Natural killer cell (primary cell): ENCODE measurements around the gene NDUFA13. TPM values are rescaled to one million over a fixed set of nuclear protein-coding genes. Genes with fewer than 3 reads are reported as not detected.

Source experiments
- ATAC-seq, 3 donors: fragments of 150-1000 bp in 2 of 3; fragments of 200-7000 bp in 1 of 3; cut with Tn5 transposase; 1 replicate in 1 of 3; 2 replicates in 2 of 3; pipeline ENCODE4 v1.10.0; 2021; ENCODE audit warnings: mild to moderate bottlenecking in 2 of 3, moderate library complexity in 2 of 3
- DNase-seq, 2 donors: peaks; one replicate each; pipeline versions ENCODE4 v3.0.0 to v3.0.0-alpha.2; 2013 to 2021; ENCODE audit warnings: mixed read lengths in 1 of 2
- H3K27ac ChIP-seq: one replicate; pipeline ENCODE4 v1.5.1; 2013; ENCODE audit warnings: mild to moderate bottlenecking, low read length
- H3K27me3 ChIP-seq: one replicate; pipeline ENCODE4 v1.6.1; 2013; ENCODE audit warnings: low read length; ENCODE audit not compliant: control insufficient read depth, insufficient read depth
- H3K36me3 ChIP-seq: one replicate; pipeline ENCODE4 v1.6.1; 2013; ENCODE audit warnings: low read length; ENCODE audit not compliant: control insufficient read depth, insufficient read depth
- H3K4me1 ChIP-seq: one replicate; pipeline ENCODE4 v1.6.1; 2013; ENCODE audit warnings: low read length; ENCODE audit not compliant: control insufficient read depth, insufficient read depth
- H3K4me3 ChIP-seq: one replicate; pipeline ENCODE4 v1.5.1; 2013; ENCODE audit warnings: low read length
- H3K9me3 ChIP-seq: one replicate; pipeline ENCODE4 v1.6.1; 2013; ENCODE audit warnings: low read length; ENCODE audit not compliant: control insufficient read depth, insufficient read depth
- H3K27ac Mint-ChIP-seq, 2 donors: one replicate each; pipeline ENCODE4 v1.8.0; 2022; ENCODE audit warnings: mild to moderate bottlenecking in 2 of 2, mixed read lengths in 2 of 2, moderate library complexity in 1 of 2
- H3K27me3 Mint-ChIP-seq, 2 donors: one replicate each; pipeline ENCODE4 v1.8.0; 2022; ENCODE audit warnings: low read depth in 2 of 2, mixed read lengths in 2 of 2
- H3K36me3 Mint-ChIP-seq: one replicate; pipeline ENCODE4 v1.8.0; 2022; ENCODE audit warnings: mixed read lengths
- H3K4me1 Mint-ChIP-seq, 2 donors: one replicate each; pipeline ENCODE4 v1.8.0; 2022; ENCODE audit warnings: mixed read lengths in 2 of 2
- H3K4me3 Mint-ChIP-seq: one replicate; pipeline ENCODE4 v1.8.0; 2022; ENCODE audit warnings: mild to moderate bottlenecking, moderate library complexity, mixed read lengths
- H3K9me3 Mint-ChIP-seq, 2 donors: one replicate each; pipeline ENCODE4 v1.8.0; 2022; ENCODE audit warnings: mixed read lengths in 2 of 2
- WGBS: methylation state at CpG from one replicate; pipeline ENCODE4 v1.1.7; 2013; ENCODE audit warnings: missing lambda C conversion rate; ENCODE audit not compliant: insufficient coverage; 5-methylcytosine and 5-hydroxymethylcytosine counted together
- intact Hi-C: fragments of 100-400 bp; cut with micrococcal nuclease; formaldehyde crosslinking; loops from one replicate; pipeline ENCODE4 v1.14.2; 2022
- total RNA-seq, 4 donors: library from RNA; stranded (reverse); fragments of 120-200 nt in 1 of 4; gene quantifications; one replicate each; pipeline versions ENCODE4 v1.2.3 to v1.2.4, GENCODE V29; 2013 to 2022
- TF ChIP-seq, protein P1 (sequence below): fragments of 200-600 bp; IDR thresholded peaks from one replicate; pipeline ENCODE4 v1.8.0; 2022; ENCODE audit warnings: antibody characterized with exemption

The NDUFA13 gene
- total RNA-seq, 3 donors from 2014 or later (not counting 1 experiment from before 2014, with no cell fraction given): 165 to 191 (median 188) TPM

DNA sequence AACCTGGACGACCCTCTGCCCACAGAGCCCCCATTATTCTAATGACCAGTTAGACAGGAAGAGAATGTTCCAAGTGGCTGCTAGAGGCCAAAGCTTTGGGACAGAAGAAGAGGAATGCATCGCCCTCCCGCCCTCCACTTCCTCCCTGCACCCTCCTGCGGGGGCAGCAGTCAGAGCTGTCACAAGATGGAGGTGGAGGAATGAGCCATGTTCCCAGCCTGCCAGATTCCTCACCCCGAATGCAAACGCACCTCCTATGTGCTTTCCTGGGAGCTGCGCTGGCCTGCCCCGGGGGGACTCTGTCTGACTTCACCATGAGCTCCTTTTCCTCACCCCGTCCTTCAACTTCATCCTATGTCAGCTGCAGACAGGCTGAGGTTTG is 14.4 kb downstream of the NDUFA13 start:
- no peak for DNase-seq
- Mint-ChIP-seq H3K36me3 (no peaks in the 10 kb centered on the region), H3K27ac (peak overlapping the region in 1 of 2 donors; percentile 53), H3K4me3 (no peak overlapping the region), H3K9me3 (no peaks in the 10 kb centered on the region), H3K4me1 (peaks cover 6 to 22% of the 10 kb centered on the region in 2 donors), H3K27me3 (no peaks in the 10 kb centered on the region)
- no peak for ATAC-seq
- H3K36me3 ChIP-seq: peaks cover 13% of the 10 kb centered on the region
- no peak overlapping the region for H3K27ac ChIP-seq
- H3K27me3 ChIP-seq: no peaks in the 10 kb centered on the region
- H3K4me3 ChIP-seq: no peak overlapping the region
- intact Hi-C loops: no loop called here
- TF ChIP-seq, protein P1, sequence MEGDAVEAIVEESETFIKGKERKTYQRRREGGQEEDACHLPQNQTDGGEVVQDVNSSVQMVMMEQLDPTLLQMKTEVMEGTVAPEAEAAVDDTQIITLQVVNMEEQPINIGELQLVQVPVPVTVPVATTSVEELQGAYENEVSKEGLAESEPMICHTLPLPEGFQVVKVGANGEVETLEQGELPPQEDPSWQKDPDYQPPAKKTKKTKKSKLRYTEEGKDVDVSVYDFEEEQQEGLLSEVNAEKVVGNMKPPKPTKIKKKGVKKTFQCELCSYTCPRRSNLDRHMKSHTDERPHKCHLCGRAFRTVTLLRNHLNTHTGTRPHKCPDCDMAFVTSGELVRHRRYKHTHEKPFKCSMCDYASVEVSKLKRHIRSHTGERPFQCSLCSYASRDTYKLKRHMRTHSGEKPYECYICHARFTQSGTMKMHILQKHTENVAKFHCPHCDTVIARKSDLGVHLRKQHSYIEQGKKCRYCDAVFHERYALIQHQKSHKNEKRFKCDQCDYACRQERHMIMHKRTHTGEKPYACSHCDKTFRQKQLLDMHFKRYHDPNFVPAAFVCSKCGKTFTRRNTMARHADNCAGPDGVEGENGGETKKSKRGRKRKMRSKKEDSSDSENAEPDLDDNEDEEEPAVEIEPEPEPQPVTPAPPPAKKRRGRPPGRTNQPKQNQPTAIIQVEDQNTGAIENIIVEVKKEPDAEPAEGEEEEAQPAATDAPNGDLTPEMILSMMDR: no peak
- H3K9me3 ChIP-seq: no peaks in the 10 kb centered on the region
- H3K4me1 ChIP-seq: peaks cover 11% of the 10 kb centered on the region
- 83% methylated on average over 5 of the region's 9 CpGs for whole genome bisulfite sequencing

DNA sequence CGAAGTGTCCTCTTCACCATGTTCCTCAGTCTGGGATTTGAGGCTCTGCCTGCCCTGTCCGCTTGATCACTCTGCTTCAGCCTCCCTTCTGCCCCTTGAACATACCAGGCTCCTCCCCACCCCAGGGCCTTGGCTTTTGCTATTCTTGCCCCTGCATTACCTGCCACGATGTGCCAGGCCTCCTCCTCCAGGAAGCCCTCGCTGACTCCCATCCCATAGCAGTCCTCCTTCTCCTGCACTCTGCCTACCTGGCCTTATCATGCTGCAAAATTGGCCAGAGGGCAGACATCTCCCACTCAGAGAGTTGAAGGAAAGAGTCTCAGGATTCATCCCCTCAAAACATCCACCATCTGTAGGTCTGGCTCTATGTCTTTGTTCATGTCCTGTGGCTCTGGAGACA is 14.9 kb downstream of the NDUFA13 start:
- Mint-ChIP-seq H3K36me3 (no peaks in the 10 kb centered on the region), H3K9me3 (no peaks in the 10 kb centered on the region), H3K4me3 (peak overlapping the region; percentile 10), H3K27me3 (no peaks in the 10 kb centered on the region), H3K27ac (peak overlapping the region in 1 of 2 donors; percentile 53), H3K4me1 (peaks cover 6 to 22% of the 10 kb centered on the region in 2 donors)
- H3K36me3 ChIP-seq: peaks cover 13% of the 10 kb centered on the region
- ATAC-seq (no peak), DNase-seq (no peak)
- peaks cover 11% of the 10 kb centered on the region for H3K4me1 ChIP-seq
- 90% methylated on average over 4 of the region's 4 CpGs for WGBS
- no peak overlapping the region for H3K27ac ChIP-seq
- H3K4me3 ChIP-seq: no peak overlapping the region
- H3K27me3 ChIP-seq: no peaks in the 10 kb centered on the region
- TF ChIP-seq, protein P1: no peak
- no peaks in the 10 kb centered on the region for H3K9me3 ChIP-seq
- intact Hi-C loops: no loop called here

DNA sequence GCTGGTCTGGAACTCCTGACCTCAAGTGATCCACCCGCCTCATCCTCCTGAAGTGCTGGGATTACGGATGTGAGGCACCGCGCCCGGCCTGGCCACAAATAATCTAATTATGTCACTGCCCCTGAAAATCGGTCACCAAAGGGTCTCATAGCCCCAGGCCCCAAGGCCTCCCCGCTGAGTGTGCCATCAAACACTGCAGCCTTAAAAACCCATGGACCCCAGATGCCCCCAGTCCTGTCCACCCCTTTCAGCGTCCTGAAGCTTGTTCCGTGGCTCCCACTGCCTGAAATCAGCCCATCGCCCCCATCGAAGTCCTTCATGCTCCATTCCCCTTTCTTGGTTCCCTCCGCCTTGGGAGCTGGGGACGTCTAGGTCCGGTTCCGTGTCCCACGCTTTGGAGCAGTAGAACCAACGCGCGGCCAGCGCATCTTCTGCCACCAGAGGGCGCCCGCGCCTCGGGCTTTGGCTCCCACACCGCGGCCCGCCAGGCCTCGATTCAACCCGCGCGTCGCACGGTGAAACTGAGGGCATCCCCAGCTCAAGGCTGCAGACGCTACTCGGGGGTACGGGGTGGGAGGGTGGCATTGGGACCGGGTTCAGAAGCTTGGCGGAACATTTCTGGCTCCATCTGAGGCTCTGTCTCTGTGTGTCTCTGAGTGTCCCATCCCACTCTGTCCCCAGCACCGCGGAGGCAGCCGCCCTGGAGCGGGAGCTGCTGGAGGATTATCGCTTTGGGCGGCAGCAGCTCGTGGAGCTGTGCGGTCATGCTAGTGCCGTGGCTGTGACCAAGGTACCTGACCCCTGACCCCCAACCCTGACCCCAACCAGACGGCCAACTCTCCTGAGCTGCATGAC is 16.2 kb downstream of the NDUFA13 start:
- no peaks in the 10 kb centered on the region for H3K9me3 Mint-ChIP-seq
- ATAC-seq (peak; percentile 83 to 93 (median 86)), DNase-seq (peak; percentile 88 to 92)
- H3K27ac Mint-ChIP-seq: peak overlapping the region; percentile 58 to 83
- H3K4me3 Mint-ChIP-seq: peak overlapping the region; percentile 25
- Histone ChIP-seq H3K27ac (no peak overlapping the region), H3K9me3 (no peaks in the 10 kb centered on the region), H3K4me1 (peaks cover 11% of the 10 kb centered on the region), H3K4me3 (no peak overlapping the region), H3K36me3 (peaks cover 12% of the 10 kb centered on the region), H3K27me3 (no peaks in the 10 kb centered on the region)
- H3K4me1 Mint-ChIP-seq: peaks cover 6 to 20% of the 10 kb centered on the region in 2 donors
- TF ChIP-seq, protein P1: peak; percentile 95
- intact Hi-C loops: loop anchor here (1.0 kb wide), 2 partner anchors 112 to 427 kb away; no protein-coding TSS in a partner anchor
- H3K27me3 Mint-ChIP-seq: peaks cover 0 to 2% of the 10 kb centered on the region in 2 donors
- H3K36me3 Mint-ChIP-seq: no peaks in the 10 kb centered on the region
- WGBS: 33% methylated on average over 48 of the region's 48 CpGs
